GM18858 (cell line): ENCODE data around the gene ALDH1B1.

Experiments
- ATAC-seq: cut with Tn5 transposase; IDR thresholded peaks from one replicate; pipeline ENCODE4 v1.9.1; 2021; ENCODE audit not compliant: unreplicated experiment

ALDH1B1 gene

DNA sequence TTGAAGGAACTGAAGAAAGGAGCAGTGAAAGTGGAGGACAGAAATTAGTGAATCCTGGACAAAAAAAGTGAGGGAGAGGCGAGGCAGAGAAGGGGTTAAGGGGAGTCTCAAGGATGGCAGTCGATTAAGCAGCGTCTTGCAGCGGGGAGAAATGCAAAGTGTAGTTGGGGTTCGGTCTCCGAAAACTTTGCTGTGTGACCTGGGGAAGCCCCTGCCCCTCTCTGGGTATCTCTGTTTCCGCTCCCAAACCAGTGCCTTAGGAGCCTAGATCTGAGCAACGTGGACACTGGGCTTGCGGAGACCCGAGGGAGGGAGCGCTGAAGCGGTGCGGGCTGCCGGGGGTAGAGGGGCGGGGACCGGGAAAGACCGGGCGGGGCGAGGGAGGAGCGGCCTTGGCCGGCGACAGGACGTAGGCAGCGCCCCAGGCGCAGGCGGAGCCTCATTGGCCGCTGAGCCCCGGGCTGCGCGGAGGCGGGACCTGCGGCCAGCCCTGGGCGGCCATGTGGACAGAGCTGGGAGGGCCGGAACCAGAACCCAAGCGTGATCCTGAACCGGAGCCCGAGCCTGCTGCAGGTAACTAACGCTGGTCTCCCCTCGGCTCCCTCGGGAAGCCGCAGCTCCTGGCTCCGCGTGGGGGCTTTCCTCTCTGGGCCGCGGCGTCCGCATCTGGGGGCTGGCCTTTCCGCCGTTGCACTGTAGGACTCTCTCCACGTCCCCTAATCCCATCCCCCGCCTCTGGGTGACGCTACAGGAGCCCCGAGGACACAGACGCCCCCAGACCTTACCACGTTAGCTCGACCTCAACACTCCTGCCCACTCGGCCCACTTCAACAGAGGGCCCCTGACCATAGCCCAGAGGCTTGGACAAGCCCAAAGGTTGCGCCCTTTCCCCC is at the start of gene ALDH1B1:
ALDH1B1 (plus strand) TSS at position 468 of the 893 bp plus-strand sequence. CDS start 3,047 bp downstream, outside the sequence.
- peak; percentile 98 for ATAC-seq

DNA sequence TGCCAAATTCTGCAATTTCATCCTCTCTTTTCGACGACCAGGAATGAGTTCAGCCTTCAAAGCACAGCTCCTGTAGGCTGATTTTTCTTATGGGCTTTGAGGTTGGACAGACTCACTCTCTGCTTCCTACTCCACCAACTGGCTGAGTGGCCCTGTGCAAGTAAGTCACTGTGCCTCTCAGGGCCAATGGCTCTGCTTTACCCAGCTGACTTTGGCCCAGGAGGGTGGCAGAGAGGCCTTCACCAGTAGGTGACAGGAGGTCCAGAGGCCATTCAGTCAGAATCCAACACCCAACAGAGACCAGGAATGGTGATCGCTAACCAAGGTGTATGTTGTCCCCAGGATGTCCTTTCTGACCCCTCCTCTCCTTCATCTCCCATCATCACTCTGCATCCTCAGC is 49.5 kb upstream of the ALDH1B1 start:
- no peak for ATAC-seq

DNA sequence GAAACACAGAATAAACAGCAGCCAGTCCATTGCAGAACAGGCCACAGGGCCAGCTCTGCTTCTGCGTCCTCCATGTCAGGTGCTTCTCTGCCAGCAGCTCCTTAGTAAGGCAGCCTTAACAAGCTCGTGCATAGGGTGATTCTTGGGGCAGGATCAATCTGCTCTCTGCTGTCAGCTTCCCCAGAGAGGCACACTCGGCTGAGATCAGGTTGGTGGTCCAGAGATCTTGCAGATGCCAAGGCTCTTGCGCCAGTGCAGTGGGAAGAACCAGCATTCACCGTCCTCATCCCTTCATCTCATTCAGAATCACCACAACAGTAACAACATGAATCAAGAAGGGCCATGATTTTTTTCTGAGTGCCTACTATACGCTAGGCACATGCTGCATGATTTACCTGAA is 49.0 kb upstream of the ALDH1B1 start:
- no peak for ATAC-seq

DNA sequence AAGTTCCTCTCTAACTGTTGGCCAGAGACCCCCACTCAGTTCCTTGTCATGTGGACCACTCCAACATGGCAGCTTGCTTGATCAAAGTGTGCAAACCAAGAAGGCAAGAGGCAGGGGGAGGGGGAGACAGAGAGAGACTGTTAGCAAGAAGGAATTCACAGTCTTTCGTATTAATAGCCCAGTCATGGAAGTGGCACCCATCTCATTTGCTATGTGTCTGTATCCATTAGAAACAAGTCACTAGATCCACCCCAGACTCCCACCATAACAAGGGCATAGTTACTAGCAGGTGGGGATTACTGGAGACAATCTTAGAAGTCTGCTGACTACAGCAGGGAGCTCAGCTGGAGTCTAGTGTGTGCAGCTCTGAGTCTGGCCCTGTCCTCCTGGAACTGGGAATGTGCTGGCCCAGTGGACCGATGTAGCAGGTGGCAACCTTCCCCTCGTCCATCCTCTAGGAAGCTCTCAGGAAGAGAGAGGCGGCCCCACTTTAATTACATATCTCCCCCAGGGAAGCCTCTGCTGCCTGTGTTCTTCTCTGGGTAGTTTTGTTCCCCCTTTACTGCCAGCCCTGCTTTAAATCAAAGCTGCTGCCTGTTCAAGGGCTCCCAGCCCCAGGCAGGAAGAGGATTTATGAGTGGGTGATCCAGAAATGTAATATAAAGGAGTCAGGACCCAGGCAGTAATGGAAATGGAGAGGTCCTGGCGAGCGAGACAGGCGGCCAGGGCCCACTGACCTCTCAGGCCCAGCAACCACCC is 47.8 kb upstream of the ALDH1B1 start:
- ATAC-seq = no peak

DNA sequence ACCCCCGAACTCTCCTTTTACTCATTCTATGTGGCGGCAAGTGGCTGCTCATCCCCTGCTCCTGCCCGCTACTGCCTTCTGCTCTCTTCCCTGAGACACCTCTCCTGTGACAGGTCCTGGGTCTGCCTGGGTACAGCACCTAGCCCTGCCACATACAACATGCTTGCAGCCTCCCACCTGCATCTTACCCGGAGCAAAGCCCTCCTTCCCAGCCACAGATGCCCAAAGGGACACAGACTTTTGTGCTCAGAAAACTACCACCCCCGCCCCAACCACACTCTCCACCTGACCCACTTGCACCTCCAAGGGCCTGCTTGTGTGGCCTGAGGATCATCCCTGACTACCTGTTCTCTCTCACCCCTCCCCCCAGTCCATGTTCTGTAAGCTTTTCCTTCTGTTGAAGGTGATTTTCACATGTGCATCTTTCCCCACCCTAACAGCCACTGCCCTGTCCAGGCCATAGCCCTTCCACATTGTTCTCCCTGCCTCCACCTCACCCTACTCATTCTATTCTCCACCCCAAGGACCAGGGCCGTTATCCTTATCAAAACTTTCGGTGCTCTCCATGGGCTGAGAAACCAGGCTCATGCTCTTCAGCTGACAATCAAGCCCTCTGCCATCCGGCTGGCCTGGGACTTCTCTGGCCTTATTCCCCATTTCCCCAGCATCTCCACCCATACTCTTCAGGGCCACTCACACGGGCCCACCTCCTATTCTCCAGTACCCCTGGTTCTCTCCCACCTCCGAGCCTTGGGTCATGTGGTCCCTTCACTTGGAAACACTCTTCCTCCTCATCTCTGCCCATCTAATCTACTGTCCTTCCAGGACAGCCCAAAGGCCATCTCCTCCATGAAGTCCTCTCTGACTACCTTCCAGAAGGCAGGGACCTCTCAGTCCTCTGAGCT is 46.4 kb upstream of the ALDH1B1 start:
- no peak for ATAC-seq

DNA sequence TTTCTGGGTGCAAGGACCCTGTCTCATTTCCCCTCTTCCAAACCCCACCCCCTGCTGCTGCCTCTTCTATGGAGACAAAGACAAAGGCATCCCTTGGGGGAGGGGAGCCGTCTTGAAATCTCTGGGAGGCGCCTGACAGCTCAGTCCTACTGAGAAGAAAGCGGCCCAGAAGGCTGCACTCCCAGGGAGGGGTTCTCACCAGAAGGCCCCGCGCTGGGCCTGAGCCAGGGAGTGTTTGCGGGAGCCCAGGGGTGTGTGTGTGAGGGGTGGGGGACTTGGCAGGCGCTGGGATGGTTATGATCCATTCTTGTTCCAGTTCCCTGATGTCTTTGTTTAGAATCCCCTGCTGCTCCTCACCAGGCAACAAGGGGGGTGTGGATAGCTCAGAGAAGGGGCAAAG is 45.7 kb upstream of the ALDH1B1 start:
- ATAC-seq = no peak

DNA sequence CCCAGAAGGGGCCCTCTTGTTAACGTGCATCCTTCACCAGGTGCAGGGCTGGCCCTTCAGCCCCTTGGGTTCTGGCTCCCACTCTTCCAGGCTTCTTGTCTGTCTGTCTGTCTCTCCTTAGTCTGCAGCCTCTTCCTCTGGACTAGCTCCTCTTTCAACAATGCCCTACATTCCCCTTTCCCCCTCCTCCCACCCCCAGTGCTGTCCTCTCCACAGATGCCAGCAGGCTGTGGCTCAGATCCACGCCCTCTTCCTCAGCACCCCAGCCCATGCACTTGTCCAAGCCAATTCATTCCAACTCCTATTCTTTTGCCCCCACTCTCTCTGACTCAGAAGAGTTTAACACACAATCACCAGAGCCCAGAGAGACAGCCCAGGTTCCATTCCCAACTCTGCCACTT is 45.2 kb upstream of the ALDH1B1 start:
- no peak for ATAC-seq

DNA sequence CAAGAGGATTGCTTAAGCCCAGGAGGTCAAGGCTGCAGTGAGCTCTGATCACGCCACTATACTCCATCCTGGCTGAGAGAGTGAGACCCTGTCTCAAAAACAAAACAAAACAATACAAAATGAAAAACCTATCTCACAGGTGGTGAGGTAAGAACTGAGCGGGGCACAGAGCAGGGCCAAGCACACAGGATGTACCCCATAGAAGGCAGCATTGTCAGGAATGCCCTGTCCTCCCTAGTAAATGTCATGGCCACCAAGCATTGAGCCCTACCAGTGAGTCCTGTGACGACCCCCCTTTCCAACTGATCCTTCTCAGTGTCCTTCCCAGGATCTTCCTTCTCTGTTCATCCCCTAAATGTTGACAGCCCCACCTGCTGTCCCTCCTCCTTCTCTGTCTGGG is 44.6 kb upstream of the ALDH1B1 start:
- no peak for ATAC-seq

DNA sequence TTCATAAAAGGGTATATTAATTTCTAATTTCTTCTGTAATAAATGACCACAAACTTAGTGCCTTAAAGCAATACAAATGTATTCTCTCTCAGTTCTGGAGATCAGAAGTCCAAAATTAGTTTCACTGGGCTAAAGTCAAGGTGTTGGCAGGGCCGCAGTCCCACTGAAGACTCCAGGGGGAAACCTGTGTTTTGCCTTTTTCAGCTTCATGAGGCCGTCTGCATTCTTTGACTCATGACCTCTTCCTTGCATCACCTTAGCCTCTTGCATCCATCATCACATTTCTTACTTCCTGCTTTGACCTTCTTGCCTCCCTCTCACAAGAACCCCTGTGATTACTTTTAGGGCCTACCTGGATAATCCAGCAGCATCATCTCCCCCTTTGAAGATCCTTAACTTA is 42.0 kb upstream of the ALDH1B1 start:
- ATAC-seq = no peak

DNA sequence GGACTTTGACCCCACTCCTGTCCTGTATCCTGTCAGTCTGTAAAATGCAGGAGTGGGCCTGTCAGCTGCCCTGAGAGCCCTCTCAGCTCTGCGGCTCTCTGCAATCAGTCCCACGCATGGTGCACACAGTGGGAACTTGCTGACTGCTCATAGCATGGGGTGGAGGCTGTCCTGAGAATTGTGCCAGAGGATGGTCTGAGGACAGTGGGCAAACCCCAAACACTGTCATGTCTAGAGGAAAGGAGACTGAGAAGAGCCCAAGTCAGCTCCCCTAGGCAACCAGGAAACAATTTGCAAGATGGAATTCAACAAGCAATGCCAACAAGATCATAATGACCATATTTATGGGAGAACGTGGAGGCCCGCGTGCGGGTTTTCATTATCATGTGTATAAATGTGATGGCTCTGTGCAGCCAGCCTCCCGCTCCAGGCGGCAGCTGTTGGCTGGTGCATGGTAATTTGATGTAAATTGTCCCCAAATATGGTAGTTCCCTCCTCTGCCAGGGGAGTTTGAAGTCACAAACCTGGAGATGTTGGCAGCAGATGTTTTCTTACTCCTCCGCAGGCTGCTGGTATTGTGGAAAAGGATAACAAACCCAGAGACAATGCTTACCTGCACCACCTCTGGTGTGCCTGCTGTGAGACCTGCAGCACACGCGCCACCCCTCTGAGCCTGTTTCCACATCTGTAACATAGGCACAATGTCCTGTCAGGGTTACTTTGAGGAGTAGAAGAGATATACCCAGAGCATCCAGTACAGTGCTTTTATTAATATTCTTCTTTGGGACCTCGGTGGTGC is 39.8 kb upstream of the ALDH1B1 start:
- ATAC-seq = no peak

DNA sequence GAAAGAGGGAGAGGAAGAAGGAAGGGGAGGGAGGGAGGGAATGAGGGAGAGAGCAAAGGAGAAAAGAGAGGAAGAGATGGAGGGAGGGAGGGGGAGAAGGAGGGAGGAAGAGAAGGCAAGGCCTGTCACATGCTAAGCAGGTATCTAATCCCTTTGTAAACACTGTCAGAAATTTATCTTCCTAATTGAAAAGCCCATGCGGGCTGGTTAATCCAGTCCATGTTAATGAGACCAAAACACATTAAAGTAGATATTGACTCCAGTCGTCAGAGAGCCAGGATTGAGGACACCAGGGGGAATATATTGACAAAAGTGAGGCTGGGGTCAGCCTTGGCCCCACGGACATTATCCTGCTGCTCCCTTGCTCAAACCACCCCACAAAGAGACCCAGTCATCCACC is 37.4 kb upstream of the ALDH1B1 start:
- ATAC-seq = no peak

DNA sequence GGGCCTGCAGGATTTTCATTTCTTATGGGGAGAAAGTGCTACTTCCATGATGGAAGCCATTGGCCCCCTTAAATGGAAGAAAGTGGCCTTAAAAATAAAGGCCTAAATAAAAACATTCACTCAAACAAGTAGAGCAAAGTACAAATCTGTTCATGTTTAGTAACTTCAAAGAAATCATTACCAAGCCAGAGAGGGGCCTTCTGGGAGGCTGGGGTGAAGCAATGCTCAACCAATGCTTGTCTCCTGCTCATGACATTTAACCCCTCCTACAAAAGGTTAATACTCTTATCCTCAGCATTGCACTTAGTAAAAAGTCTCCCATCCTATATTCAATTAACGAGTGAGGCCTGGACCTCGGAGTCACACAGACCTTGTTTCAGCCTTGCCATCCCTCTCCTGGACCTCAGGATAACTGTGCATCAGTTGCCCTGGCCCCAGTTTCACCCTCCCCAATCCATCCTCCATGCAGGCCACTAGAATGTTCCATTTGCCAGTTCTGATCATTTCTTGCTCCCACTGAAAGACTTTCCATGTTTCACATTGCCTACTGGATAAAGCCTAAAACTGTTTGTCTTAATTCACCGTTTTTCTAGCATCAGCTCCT is 36.9 kb upstream of the ALDH1B1 start:
- ATAC-seq = no peak

DNA sequence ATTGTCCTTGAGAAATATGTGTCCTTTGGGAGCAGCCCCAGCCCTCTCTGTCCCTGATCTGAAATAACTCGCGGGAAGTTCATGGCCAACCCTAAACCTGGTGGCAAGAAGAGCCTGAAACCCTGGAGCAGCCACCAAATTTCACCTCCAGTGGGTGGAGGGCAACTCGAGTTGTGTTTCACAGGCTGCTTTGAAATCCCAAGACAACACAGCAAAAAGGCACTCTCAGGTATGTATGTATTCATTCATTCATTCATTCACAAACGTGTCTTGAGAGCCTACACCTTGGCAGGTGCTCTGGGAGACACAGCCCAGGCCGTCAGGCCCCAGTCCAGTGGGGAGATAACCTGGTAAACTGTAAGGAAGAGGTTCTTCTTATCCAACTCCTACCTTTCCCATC is 35.7 kb upstream of the ALDH1B1 start:
- no peak for ATAC-seq

DNA sequence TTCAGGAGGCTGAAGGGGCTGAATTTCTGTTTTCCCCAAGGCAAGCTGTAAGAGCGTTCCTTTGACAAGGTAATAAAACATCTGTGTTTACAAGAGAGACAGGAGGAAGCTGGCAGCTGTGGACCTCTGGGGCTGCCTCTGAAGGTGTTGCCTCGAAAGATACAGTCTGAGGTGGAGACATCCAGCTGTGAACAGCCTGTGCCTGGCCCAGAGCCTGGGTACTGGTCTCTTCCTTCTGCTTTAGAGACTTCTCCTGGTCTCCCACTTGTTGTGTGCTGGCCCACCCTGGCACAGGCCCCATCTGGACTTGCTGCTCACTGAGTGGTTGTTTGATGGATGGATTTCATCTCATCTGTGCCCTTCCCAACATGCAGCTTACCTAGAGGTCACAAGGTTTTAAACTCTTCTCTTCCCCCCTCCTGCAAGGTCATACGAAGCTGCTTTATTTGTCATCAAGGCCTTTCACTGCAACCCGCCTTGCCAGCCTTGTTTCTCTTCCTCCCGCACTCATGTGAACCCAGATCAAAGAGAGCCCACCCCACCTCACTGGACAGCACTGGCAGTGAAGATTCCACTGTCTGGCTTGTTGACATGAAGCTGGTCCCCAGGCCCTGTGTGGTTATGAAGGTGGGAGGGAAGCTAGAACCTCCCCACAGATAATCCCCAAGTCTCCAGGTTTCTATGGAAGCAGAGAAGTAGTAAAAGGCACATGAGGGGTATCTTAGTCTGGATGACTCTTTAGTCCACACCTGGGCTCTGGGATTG is 35.0 kb upstream of the ALDH1B1 start:
- ATAC-seq = no peak

DNA sequence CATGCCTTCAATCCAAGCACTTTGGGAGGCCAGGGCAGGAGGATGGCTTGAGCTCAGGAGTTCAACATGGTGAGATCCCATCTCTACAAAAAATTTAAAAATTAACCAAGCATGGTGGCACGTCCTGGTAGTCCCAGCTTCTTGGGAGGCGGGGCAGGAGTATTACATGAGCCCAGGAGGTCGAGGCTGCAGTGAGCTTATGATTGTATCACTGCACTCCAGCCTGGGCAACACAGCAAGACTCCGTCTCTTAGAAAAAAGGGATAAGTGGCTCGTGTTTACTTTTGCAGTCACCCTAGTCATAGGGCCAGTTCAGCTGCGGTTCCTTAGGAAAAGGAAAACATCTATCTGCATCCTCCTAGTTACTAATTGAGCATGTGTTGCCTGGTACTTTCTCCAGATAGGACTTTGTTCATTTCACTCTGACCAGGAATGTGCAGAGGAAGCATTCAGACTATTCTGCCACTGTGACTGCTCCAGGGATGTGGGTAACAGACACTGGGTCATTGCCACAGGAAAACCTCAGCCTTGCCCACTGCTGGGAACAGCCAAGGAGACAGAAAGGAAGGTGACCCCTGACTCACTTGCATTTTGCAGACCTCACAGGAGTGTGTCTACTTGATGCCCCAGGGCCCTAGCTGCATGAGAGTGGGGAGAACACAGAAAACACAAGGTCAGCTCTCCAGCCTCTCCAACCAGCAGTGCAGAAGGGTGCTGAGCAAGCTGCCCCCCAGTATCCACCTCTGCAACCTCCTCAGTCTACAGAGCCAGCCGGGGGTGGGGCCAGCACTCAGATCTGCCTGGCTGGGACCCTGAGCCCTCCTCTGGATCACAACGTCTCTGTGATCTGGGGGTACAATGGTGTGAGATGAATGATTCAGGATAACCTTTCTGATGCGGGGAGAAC is 33.9 kb upstream of the ALDH1B1 start:
- ATAC-seq = no peak

DNA sequence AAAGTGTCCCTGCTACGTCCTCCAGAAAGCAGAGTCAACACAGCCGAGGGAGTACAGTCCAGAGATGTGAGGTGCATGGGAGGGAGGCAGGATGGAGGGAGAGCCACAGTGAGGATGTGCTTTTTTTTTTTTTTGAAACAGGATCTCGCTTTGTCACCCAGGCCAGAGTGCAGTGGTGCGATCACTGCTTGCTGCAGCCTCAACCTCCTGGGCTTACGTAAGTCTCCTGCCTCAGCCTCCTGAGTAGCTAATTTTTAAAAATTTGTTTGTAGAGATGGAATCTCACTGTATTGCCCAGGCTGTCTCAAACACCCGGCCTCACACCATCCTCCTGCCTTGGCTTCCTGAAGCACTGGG is 33.2 kb upstream of the ALDH1B1 start:
- no peak for ATAC-seq

DNA sequence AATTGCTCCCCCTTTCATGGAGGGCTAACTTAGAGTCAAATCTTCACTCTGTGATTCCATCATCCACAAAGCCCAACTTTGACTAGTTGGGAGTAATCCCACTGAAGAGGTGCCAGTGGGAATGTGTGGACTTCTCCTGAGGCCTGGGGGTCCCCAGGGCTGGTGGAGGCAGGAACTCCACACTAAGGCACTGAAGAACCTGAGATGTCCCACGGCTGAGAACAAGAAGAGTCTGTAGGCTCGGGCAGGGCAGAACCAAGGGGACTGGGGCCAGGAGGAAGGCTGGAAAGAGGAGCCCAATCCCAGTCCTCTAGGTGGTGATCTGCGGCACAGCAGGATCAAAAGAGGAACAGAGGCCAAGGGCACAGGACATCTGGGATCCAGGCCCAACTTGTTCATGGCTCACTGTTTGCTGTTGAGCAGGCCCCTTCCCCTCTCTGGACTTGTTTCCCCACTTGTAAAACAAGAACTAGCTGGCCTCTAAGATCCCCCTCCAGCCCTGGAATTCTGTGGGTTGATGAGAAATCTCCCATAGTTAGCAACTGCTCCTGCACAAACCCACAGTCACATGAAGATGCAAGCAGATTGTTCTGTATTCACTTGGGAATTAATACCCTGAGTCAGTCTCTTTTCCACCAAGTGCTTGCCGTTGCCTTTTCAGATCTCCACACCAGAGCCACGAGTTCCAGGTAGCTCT is 32.7 kb upstream of the ALDH1B1 start:
- no peak for ATAC-seq
